ENCODE results near the gene EPO. TPM values are rescaled to one million over a fixed set of nuclear protein-coding genes. Genes with fewer than 3 reads are reported as not detected.

EPO gene
- total RNA-seq, 1 experiment from 2014 or later: not detected

GRCh38 chr7:100682991-100683658 is 37.1 kb upstream of the EPO start:
- no peak for DNase-seq (ENCODE audit: low read depth)

- no peak for DNase-seq (ENCODE audit: low read depth)
Observed at GRCh38 chr7:100683659-100684533, 36.4 kb upstream of the EPO start.

GRCh38 chr7:100684534-100685042 is 35.7 kb upstream of the EPO start:
- no peak for DNase-seq (ENCODE audit: low read depth)

GRCh38 chr7:100685049-100685605 is 35.1 kb upstream of the EPO start:
- no peak for DNase-seq (ENCODE audit: low read depth)

- no peak for DNase-seq (ENCODE audit: low read depth)
Observed at GRCh38 chr7:100685631-100686145, 34.6 kb upstream of the EPO start.

GRCh38 chr7:100686201-100686821 is 34.0 kb upstream of the EPO start:
- DNase-seq (ENCODE audit: low read depth): no peak

GRCh38 chr7:100686822-100687211 is 33.5 kb upstream of the EPO start:
- no peak for DNase-seq (ENCODE audit: low read depth)

- no peak for DNase-seq (ENCODE audit: low read depth)
Observed at GRCh38 chr7:100687261-100687660, 33.0 kb upstream of the EPO start.

GRCh38 chr7:100687751-100688300 is 32.4 kb upstream of the EPO start:
- DNase-seq (ENCODE audit: low read depth): no peak

GRCh38 chr7:100688326-100688860 is 31.9 kb upstream of the EPO start:
- DNase-seq (ENCODE audit: low read depth): no peak

- DNase-seq (ENCODE audit: low read depth): no peak
Observed at GRCh38 chr7:100689230-100690135, 30.8 kb upstream of the EPO start.

GRCh38 chr7:100691676-100692577 is 28.3 kb upstream of the EPO start:
- peak; percentile 63 for DNase-seq (ENCODE audit: low read depth)

GRCh38 chr7:100692578-100692961 is 27.7 kb upstream of the EPO start:
- no peak for DNase-seq (ENCODE audit: low read depth)

GRCh38 chr7:100693312-100694097 is 26.8 kb upstream of the EPO start:
- no peak for DNase-seq (ENCODE audit: low read depth)

GRCh38 chr7:100694098-100694745 is 26.0 kb upstream of the EPO start, which contains the start of gene GIGYF1:
GIGYF1 (minus strand) TSS chr7:100694250; CDS start chr7:100688238, 6,012 bp downstream.
- no peak for DNase-seq (ENCODE audit: low read depth)

GRCh38 chr7:100696123-100696521 is 24.1 kb upstream of the EPO start:
- no peak for DNase-seq (ENCODE audit: low read depth)

GRCh38 chr7:100699018-100699417 is 21.2 kb upstream of the EPO start:
- DNase-seq (ENCODE audit: low read depth): no peak

Measured in HT1080 (cell line).